ENCODE measurements around the gene CHTOP. TPM values are rescaled to one million over a fixed set of nuclear protein-coding genes. Genes with fewer than 3 reads are reported as not detected.

Gene CHTOP
- total and polyA plus RNA-seq, 2 of the 13 experiments (the other 11 are each of a cell fraction or from before 2014, with no cell fraction given): 38.0 to 51.9 TPM

DNA sequence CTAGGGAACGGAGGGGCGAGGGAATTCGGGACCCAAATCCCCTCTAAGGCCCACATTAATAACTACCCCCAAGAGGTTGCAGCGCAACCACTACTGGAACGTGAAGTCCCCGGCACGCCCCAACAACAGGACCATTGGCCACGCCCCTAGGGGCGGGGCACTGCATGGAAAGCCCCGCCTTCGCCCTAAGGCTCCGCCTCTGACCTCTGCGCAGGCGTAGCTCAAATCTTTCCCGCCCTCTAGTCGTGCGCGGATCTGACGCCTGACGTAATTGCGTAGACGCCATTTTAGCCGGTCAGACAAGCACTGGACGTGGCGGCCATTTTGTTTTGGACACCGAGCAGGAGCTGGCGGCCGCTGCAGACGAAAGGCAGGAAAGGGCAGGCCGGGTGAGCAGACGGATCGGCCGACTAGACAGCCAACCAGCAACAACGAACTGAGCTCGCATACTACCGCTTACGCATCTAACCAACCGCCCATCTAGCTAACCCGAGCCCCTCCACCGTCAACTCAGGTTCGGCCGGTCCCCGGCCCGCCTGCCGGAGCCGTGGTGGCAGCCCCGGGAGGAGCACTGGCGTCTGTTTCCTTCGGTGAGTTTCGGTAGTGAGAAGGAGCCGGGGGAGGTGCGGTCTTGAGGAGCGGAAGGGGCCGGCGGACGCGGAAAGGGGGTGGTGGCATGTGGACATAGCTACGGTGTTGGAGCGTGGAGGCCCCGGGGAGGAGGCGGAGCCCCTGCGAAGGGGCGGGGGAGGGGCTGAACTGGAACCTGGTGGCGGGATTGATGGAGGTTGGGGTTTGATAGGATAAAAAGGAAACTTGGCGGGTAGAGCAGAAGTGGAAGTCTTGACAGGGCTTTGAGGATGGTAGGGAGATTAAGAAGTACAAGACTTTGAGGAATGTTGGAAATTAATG is at the start of gene CHTOP (continued):
- TF ChIP-seq, protein P1, sequence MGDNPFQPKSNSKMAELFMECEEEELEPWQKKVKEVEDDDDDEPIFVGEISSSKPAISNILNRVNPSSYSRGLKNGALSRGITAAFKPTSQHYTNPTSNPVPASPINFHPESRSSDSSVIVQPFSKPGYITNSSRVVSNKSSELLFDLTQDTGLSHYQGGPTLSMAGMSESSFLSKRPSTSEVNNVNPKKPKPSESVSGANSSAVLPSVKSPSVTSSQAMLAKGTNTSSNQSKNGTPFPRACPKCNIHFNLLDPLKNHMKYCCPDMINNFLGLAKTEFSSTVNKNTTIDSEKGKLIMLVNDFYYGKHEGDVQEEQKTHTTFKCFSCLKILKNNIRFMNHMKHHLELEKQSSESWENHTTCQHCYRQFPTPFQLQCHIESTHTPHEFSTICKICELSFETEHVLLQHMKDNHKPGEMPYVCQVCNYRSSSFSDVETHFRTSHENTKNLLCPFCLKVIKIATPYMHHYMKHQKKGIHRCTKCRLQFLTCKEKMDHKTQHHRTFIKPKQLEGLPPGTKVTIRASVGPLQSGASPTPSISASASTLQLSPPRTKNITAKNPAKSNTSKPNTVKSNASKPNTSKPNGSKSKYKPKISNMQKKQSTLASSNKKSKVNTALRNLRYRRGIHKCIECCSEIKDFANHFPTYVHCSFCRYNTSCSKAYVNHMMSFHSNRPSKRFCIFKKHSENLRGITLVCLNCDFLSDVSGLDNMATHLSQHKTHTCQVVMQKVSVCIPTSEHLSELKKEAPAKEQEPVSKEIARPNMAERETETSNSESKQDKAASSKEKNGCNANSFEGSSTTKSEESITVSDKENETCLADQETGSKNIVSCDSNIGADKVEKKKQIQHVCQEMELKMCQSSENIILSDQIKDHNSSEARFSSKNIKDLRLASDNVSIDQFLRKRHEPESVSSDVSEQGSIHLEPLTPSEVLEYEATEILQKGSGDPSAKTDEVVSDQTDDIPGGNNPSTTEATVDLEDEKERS (CRISPR knock-in tag; IDR thresholded peaks at IDR 0.05): peak; percentile 80; the same call in 1 of the 2 replicates
- TF ChIP-seq ZNF460 (CRISPR knock-in tag; IDR thresholded peaks at IDR 0.05; ENCODE audit: borderline replicate concordance) (peak; percentile 49; the same call in 1 of the 2 replicates), SNRNP70 (IDR thresholded peaks at IDR 0.05; ENCODE audit: low read depth, low read length) (no peak), ZNF788 (CRISPR knock-in tag; IDR thresholded peaks at IDR 0.05; ENCODE audit: borderline replicate concordance) (peak; percentile 91; the same call in 1 of the 2 replicates), HNF4G (IDR thresholded peaks at IDR 0.05; ENCODE audit: borderline replicate concordance, low read depth, low read length) (no peak), HNF4G (CRISPR knock-in tag; IDR thresholded peaks at IDR 0.05; ENCODE audit: borderline replicate concordance, low read depth) (no peak), SP140L (CRISPR knock-in tag; IDR thresholded peaks at IDR 0.05; ENCODE audit: borderline replicate concordance) (no peak), TGIF2 (CRISPR knock-in tag; IDR thresholded peaks at IDR 0.05) (no peak), ZNF629 (CRISPR knock-in tag; conservative IDR thresholded peaks at IDR 0.05) (no peak), NKX3-1 (CRISPR knock-in tag; IDR thresholded peaks at IDR 0.05) (no peak), ZFX (CRISPR knock-in tag; IDR thresholded peaks at IDR 0.05; ENCODE audit: low read depth) (peak; percentile 93), MXI1 (IDR thresholded peaks at IDR 0.05; ENCODE audit: borderline replicate concordance, low read depth, low read length) (peak; percentile 74; the same call in 1 of the 3 replicates), DPF2 (CRISPR knock-in tag; IDR thresholded peaks at IDR 0.05; ENCODE audit: borderline replicate concordance, low read depth) (no peak), DNMT1 (CRISPR knock-in tag; IDR thresholded peaks at IDR 0.05) (no peak), ZNF709 (CRISPR knock-in tag; IDR thresholded peaks at IDR 0.05) (no peak; the same call in 1 of the 2 replicates), ZNF510 (CRISPR knock-in tag; IDR thresholded peaks at IDR 0.05; ENCODE audit: low read depth) (no peak), GATA4 (IDR thresholded peaks at IDR 0.05; ENCODE audit: borderline replicate concordance, low read depth) (no peak), ZNF737 (CRISPR knock-in tag; IDR thresholded peaks at IDR 0.05; ENCODE audit: borderline replicate concordance) (no peak), PHF8 (CRISPR knock-in tag; IDR thresholded peaks at IDR 0.05) (peak; percentile 82)
- TF ChIP-seq, protein P2, sequence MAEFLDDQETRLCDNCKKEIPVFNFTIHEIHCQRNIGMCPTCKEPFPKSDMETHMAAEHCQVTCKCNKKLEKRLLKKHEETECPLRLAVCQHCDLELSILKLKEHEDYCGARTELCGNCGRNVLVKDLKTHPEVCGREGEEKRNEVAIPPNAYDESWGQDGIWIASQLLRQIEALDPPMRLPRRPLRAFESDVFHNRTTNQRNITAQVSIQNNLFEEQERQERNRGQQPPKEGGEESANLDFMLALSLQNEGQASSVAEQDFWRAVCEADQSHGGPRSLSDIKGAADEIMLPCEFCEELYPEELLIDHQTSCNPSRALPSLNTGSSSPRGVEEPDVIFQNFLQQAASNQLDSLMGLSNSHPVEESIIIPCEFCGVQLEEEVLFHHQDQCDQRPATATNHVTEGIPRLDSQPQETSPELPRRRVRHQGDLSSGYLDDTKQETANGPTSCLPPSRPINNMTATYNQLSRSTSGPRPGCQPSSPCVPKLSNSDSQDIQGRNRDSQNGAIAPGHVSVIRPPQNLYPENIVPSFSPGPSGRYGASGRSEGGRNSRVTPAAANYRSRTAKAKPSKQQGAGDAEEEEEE (CRISPR knock-in tag; IDR thresholded peaks at IDR 0.05; ENCODE audit: borderline replicate concordance): no peak
- TF ChIP-seq, protein P3, sequence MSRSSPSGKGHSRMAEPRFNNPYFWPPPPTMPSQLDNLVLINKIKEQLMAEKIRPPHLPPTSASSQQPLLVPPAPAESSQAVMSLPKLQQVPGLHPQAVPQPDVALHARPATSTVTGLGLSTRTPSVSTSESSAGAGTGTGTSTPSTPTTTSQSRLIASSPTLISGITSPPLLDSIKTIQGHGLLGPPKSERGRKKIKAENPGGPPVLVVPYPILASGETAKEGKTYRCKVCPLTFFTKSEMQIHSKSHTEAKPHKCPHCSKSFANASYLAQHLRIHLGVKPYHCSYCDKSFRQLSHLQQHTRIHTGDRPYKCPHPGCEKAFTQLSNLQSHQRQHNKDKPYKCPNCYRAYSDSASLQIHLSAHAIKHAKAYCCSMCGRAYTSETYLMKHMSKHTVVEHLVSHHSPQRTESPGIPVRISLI (CRISPR knock-in tag; IDR thresholded peaks at IDR 0.05; ENCODE audit: borderline replicate concordance): peak; percentile 32; the same call in 1 of the 2 replicates
- TF ChIP-seq, protein P4, sequence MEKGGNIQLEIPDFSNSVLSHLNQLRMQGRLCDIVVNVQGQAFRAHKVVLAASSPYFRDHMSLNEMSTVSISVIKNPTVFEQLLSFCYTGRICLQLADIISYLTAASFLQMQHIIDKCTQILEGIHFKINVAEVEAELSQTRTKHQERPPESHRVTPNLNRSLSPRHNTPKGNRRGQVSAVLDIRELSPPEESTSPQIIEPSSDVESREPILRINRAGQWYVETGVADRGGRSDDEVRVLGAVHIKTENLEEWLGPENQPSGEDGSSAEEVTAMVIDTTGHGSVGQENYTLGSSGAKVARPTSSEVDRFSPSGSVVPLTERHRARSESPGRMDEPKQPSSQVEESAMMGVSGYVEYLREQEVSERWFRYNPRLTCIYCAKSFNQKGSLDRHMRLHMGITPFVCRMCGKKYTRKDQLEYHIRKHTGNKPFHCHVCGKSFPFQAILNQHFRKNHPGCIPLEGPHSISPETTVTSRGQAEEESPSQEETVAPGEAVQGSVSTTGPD (CRISPR knock-in tag; IDR thresholded peaks at IDR 0.05): no peak

All from HepG2 (cell line).